Fibroblast of upper back skin (primary cell): ENCODE measurements around the gene ARHGAP9.
A peak's percentile ranks its signal among the peaks of the same experiment; 100 is the strongest.

Experiments used
- DNase-seq: peaks from one replicate; pipeline ENCODE4 v3.0.0-alpha.2; 2013

ARHGAP9 gene

DNA sequence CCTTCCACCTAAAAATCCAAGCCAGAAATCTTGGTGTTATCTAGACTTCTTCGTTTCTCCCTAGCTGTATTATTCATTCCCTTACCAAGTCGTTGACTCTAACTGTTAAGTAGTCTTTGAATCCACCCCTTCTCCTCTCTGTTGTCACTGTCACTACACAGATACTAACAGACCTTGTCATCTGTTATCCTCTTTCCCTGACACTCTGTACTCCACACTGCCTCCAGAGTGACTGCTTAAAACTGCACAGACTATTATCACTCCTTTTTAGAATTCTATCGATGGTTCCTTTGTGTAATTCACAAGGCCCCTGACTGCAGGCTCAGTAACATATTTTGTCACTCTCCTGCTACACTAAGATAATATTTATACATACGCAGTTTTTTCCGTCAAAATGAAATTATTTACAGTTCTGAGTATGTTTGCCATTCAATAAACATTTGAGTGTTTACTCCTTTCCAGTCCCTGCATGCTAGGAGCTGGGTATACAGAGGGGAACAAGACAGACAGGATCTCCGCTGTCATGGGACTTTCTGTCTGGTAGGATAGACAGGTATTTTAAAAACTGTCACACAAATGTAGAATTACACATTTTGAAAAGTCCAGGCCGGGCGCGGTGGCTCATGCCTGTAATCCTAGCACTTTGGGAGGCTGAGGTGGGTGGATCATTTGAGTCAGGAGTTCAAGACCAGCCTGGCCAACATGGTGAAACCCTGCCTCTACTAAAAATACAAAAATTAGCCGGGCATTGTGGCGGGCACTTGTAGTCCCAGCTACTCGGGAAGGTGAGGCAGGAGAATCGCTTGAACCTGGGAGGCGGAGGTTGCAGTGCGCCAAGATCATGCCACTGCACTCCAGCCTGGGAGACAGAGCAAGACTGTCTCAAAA is 12.0 kb upstream of the ARHGAP9 start:
- no peak for DNase-seq

DNA sequence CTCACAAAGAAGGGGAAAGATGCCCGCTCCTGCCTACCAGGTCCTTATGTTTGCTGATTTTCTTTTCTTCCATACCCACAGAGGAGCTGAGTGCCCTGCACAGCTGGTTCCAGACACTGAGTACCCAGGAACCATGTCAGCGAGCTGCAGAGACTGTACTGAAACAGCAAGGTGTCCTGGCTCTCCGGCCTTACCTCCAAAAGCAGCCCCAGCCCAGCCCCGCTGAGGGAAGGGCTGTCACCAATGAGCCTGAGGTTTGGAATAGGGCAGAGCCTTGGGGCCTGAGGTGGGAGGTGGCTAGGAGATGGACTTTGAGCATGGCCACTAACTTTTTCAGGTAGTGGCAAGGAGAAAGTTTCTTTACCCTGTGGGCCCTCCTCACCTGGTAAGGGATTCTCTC is 10.5 kb upstream of the ARHGAP9 start:
- no peak for DNase-seq

DNA sequence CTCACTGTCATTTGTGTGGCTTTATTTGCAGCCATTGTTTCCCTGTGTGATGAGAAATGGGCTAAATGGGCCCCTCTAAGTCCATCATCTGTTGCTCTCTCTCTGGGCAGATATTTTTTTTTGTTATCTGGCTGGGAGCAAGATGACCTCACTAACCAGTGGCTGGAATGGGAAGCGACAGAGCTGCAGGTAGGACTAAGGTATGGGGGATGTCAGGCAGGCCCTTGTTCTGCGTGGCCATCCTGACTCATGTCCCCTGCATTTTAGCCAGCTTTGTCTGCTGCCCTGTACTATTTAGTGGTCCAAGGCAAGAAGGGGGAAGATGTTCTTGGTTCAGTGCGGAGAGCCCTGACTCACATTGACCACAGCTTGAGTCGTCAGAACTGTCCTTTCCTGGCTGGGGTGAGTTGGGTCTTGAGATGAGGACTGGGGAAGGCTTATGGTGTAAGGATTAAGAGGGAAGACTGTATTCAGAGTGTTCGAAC is 9.5 kb upstream of the ARHGAP9 start:
- DNase-seq: peak; percentile 22

DNA sequence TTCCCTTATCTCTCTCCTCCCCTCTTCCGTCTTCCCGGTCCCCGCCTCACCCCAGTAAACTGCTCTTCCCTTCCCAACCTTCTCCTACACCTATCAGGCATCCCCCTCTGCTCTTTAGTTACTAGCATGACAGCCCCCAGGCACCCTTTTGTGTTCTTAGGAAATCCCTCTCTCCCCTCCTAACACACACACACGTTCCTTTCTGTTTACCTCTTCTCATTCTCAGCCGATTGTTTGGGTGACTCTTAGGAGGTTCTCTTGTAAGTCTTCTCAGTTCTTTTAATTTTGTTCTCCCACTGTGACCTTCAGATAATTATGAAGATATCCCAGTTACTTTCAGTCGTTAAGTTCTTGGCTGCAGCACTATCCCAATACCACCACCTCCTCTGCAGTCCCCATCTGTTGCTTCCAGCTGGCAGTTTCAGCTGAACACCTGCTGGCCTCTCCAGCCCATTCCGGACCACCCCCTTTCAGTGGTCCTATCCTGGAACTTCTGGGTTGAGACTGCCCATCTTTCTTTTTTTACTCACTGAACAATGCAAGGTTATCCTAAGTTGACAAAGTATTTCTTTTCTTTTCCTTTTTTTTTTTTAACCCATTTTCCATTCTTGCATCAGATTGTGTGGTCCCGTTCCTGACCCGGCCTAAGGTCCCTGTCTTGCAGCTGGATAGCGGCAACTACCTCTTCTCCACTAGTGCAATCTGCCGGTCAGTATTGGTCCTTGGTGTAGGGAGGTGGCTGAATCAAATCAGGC is 8.9 kb upstream of the ARHGAP9 start:
- DNase-seq: no peak

DNA sequence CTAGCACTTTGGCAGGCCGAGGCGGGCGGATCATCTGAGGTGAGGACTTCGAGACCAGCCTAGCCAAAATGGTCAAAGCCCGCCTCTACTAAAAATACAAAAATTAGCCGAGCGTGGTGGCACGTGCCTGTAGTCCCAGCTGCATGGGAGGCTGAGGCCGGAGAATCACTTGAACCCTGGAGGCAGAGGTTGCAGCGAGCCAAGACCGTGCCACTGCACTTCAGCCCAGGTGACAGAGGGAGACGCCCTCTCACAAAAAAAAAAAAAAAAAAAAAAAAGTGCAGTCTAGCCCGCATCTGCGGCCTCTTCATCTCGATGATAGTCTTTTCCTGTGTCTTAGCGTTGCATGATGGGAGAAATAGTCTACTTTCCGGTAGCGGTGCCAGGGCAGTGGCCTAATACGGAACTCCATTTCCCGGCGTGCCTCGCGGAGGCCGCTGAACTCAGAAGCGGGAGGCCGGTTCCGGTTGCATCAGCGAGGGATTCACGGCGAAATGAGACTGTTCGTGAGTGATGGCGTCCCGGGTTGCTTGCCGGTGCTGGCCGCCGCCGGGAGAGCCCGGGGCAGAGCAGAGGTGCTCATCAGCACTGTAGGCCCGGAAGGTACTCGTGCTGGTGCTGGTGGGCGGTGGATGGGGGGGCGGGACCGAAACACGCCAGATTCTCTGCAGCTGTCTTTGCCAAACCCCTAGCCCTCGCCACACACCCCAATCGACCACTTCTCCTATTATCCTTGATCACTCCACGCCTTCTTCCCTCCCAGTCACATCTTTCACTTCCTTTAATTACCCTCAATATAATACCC is 8.1 kb upstream of the ARHGAP9 start, which contains the start of gene MARS1:
Gene MARS1, plus strand, starts transcription at position 472 of the 805 bp plus-strand sequence. Its CDS starts 23 bp downstream, at position 495.
- DNase-seq: peak; percentile 98

DNA sequence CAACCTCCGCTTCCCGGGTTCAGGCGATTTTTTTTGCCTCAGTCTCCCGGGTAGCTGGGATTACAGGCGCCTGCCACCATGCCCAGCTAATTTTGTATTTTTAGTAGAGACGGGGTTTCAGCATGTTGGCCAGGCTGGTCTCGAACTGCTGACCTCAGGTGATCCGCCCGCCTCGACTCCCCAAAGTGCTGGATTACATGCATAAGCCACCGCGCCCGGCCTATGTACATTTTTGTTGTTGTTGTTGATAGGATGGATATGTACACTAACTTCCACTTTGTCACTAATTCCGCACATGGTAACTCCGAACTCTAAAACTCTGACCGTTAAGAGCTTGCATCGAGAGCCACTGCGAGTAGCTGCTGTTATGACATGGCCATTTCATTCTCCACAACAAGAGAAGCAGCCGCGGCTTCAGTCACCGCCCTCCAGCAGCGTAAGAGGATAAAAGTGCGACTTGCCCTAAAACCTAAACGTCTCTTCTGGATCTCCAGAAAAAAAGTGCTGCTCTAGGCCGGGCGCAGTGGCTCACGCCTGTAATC is 7.5 kb upstream of the ARHGAP9 start:
- DNase-seq: no peak

DNA sequence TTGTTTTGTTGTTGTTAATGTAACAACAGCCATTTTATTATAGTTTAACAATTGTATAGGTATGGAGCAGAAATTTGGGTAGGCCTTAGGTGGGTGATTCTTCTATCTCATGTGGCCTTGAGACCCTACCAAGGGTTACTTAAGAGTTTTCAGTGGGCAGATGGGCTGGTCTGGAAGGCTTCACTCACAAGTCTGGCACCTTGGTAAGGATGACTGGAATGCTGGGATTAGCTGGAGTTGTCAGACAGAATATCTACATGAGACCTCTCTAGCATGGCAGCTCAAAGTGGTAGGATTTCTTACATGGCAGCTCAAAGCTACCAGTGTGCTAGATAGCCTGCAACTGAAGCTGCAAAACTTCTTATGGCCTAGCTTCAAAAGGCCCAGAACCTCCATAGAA is 6.0 kb upstream of the ARHGAP9 start:
- DNase-seq: no peak

DNA sequence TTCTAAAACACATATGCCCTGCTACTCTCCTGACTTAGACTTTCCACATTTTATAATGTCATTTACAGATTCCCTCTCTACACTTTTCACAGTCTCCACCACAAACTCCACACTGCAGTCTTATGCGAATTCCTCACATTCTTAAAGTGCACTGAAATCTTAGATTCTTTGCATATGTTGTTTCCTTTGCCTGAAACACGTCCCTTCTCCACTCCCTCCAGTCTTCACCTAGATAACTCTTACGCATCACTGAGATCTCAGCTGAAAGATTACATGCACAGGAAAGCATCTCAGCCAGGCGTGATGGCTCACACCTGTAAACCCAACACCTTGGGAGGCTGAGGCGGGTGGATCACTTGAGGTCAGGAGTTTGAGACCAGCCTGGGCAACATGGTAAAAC is 3.8 kb upstream of the ARHGAP9 start:
- DNase-seq: peak; percentile 84

DNA sequence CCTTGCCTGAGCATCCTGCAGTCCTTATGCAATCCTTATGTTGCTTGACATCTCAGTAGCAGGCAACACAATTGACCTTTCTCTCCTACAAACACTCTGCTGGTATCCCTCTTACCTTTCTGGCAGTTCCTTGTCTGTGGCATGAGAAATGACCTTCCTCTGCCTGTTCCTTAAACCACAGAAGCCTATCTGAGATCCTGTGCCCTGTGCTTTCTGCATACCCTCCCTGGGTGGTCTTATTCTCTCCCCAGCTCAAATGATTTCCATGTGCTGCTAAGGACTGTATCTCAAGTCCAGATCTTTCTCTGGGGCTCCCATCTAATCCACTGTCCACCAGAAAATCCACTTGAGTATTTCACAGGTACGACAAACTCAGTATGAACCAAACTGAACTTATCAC is 2.0 kb upstream of the ARHGAP9 start:
- no peak for DNase-seq

DNA sequence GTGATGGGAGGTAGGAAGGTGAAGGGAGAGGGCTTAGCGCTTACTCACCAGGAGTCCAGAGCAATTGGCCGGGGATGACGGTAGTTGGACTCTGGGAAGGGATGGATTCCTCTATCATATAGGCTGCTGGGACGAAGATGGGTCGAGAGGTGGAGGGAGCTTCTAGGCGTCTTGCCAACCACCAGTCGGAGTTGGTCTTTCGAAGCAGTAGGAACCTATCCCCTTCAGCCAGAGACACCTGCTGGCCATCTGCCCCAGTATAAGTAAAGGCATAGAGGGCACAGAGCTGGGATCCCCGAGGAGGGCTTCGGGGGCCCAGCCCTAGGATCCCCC is 657 bp downstream of the ARHGAP9 start:
- no peak for DNase-seq

DNA sequence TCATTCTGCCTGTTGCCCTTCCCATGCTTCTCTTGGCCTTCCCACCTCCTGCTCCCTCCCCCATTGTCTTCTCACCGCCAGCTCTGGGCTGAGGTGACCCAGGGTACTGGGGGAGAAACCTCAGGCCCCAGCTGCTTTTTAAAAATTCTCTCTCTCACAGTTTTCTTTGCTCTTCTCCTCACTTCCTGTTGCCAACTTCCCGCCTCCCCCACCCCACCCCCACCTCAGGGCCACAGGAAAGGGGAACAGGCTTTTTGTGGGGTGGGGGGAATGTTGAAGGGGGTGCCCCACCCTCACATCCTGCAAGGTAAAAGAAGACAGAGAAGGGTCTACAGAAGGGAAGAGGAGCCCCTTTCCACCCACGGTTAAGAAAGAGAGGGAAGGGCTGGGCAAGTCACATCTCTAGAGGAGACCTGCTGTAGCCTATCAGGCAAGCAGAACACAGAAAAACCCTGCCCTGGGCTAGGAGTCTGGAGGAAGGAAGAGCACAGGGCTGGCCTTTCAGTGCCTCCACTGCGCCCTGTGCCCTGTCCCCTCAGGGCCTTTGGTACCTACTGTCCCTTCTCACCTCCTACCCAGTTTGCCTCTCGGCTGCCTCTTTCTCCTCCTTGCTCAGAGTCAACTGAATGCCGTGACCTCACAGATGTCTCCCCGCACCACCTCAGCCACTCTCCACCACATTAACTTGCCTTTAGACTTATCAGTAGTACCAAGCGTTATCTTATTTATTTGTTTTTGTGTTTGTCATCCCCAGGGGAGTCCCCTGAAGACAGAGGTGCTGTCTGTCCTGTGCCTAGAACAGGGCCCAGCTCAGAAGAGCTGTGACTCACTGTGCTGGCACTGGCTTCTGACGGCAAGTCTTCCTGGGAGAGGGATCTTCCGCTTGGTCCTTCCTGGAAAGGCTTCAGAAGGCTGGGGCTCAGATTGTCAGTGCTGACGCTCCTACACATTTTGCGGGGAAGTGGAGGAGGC is 1.7 kb downstream of the ARHGAP9 start:
- no peak for DNase-seq

DNA sequence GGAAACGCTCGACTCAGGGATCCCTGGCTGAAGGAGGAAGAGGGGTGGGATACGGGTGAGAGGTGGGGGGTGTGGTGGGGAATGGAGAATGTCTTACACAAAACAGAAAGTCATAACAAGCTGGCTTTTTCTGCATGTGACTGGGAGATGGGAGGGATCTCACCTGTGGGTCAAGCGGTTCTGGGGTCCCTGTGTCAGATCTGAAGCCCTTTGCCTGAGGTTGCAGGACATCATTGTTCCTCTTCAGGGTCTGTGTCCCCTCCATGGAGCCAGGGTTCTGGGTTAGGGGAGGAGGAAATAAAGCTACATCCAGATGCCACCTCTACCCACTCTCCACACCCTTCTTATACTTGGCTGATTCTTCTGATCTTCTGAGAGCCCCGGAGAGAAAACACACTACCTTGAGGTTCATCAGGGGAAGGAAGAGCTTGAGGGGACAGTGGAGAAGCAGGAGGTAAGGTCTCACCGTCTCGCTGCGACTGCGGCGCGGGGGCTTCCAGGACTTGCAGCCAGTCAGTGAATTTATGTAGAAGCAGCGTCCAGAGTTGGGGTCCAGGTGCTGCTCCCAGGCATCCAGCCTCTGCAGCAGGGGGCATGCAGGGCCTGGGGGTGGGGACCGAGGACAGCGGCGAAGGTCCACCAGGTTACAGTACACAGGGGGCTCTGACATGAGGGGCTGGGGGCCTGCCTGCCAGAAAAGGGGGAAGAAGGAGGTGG is 2.5 kb downstream of the ARHGAP9 start:
- no peak for DNase-seq

DNA sequence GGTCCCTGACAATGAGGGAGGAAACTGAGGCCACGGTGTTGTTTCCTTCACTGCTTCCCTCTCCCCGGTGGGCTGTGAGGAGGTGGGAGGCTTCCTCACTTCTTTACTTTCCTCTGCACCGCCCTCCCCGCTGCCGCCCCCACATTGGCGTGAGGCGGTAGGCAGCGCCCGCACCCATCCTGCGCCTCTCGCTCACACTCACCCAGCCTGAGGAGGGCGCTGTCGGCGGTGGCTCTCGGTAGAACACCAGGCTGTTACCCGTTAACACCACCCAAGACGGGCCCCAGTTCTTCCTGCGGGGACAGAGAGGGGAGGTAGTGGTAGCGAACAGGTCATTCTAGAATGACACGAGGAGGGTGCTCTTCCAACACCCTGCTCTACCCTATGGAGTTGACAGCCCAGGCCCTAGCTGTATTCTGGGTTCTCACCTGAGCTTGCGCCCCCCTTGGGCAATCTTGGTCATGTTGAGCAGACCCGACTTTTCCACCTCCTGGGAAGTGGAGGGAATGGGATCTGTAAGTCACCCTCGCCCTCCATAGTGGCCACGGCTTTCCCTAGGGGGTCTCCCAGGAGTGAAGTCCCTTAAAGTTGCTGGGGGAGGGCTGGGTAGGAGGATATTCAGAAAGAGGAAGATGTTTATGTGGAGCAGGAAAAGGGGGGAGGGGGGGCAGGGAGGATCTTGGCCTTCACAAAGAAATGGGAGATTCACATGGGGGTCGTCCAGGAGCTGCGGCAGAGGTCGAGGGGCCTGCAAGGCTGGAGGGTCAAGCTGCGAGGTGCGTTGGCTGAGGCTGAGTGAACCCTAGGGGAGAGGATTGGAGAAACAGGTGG is 3.3 kb downstream of the ARHGAP9 start:
- DNase-seq: no peak

DNA sequence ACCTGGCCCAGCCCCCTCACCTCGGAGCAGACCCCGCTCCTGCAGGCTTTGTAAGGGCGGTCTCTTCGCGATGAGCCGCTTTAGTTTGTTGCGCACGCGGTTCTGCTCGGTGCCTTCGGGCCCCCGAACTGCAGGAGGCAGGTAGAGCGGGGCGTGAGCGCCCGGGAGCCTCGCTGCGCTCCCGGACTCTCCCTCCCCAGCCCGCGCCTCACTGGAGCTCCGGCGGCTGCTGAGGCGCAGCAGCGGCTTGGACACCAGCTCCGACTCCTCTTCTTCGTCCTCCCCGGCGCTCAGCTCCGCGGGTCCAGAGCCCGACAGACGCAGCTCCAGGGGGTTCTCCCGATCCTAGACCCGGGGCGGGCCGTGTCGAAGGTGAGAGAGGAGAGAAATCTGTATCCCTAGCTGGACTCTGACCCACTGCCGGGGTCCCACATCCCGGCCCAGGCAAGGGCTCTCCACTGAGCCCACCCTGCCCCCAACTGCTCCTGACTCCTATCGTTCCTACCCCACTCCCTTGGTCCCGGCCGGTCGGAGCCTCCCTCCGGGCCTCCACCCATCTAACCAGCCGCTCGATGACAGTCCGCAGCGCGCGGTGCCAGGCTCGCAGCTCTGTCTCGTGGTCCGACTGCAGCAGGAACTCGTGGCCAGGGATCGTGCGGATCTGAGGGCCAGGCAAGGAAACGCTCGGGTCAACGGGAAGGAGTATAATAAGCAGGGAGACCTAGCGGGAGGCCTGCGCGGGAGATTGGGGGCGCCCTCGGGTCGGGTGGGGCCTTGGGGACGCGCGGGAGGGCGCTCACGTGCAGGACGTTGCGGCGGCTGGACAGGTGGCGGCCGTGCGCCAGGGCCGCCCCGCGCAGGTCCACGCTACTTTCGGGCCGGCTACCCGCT is 4.2 kb downstream of the ARHGAP9 start:
- DNase-seq: no peak

DNA sequence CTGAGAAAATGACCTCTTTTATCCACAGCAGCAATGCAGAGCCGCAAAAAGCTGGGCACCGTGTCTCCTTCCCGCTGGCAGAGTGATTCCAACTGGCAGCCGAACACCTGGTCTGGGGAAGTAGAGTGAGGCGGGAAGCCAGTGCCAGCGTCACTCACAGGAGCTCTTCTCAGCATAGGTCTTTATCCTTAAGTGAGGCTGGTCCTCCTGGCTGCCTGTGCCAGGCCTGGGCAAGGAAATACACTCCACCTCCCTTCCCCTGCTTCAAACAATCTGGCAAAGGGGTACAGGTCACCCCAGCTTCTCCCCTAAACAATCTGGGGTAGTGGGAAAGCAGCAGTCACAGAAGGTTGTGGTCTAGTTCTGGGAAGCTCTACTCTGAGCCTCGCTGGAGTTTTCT is 4.8 kb downstream of the ARHGAP9 start:
- no peak for DNase-seq

DNA sequence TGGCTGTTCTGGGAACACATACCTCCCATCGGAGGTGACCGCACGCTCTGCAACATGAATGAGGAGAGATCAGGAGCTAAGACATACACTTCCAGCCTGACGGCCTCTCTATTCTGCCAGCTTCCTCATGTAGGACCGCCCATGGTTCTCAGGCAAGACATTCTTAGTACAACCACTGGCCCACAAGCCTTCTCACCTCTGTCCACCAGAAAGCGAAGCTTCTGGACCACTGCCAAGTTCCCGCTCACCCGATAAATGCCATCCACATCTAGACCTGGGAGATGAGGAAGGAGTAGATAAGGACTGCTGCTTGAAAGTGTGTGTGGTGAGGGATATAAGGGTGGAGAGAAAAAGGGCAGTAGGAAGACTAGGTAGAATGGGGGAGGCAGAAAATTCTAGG is 5.2 kb downstream of the ARHGAP9 start:
- DNase-seq: no peak

DNA sequence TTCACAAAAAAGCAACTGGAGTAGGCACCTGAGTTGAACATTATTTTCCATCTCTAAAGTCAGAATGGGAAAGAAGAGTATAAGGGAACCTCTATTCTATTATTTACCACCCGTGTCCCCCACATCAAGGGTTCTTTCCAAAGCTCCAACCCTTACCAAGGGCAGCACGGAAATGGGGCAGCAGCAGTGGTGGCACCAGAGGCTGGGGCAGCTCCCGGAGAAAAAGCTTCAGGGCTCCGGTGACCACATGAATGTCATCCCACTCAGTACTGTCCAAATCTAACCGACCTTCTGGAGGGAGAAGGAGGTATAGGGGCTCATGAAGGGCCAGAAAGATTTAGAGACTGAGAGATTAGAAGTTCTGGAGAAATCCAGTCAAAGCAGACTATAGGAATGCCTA is 5.8 kb downstream of the ARHGAP9 start:
- DNase-seq: no peak

DNA sequence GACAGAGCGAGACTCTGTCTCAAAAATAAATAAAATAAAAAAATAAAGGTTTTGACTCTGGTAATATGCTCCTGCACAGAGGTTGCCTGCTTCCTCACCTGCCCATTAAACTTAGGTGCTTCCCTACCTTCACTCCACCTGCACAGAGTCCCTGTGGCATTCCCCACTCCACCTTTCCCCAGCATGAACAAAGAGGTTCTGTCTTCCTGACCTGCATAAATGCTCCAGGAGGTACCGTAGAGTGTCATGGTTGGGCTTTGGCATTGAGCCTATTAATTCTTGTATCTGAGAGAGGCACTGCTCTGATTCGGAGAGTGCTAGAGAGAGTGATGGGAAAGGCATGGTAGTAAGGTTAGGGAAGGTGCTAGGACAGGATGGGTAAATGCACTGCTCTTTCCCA is 6.3 kb downstream of the ARHGAP9 start:
- DNase-seq: no peak

DNA sequence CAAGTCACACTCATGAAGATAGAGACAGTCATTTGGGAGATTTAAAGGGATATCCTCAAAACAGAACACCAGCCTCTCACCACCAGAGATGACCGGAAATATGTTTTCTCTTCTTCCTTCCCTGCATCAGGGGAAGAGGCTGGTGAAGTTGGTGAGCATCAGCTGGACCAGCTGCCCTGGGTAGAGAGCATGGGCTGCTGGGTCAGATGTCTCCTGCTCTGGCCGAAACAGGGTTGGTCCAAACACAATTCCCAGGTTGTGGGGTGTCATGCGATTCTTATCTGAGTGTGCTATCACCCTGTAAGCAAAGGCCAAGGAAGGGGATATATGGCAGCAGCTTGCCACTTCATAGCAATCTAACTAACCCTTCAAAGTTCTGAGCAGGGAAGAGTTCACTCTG is 7.3 kb downstream of the ARHGAP9 start:
- DNase-seq: no peak
